DND-41 (cell line): ENCODE results near the gene CCDC138.

ENCODE experiments used
- ATAC-seq: fragments of 200-7000 bp; cut with Tn5 transposase; 3 replicates; pipeline ENCODE4 v1.9.1; 2021; ENCODE audit warnings: low read depth; ENCODE audit not compliant: insufficient read depth
- DNase-seq: peaks from one replicate; pipeline ENCODE4 v3.0.0-alpha.2; 2020
- H2AFZ ChIP-seq: 2 replicates; pipeline ENCODE4 v1.6.0; 2012; ENCODE audit warnings: low read depth, low read length
- H3K27ac ChIP-seq: 2 replicates; pipeline ENCODE4 v1.5.1; 2012; ENCODE audit warnings: low read length, inconsistent platforms
- H3K27me3 ChIP-seq: fragments of 200-600 bp; sonication (generic); 2 replicates; pipeline ENCODE4 v1.6.0; 2012; ENCODE audit warnings: low read length, mild to moderate bottlenecking, inconsistent platforms; ENCODE audit not compliant: insufficient read depth, poor library complexity
- H3K36me3 ChIP-seq: 2 replicates; pipeline ENCODE4 v1.5.1; 2012; ENCODE audit warnings: low read length, inconsistent platforms; ENCODE audit not compliant: insufficient read depth
- H3K4me1 ChIP-seq: 2 replicates; pipeline ENCODE4 v1.5.1; 2012; ENCODE audit warnings: mild to moderate bottlenecking, low read length; ENCODE audit not compliant: insufficient read depth
- H3K4me2 ChIP-seq: 2 replicates; pipeline ENCODE4 v1.6.0; 2012; ENCODE audit warnings: mild to moderate bottlenecking, moderate library complexity, low read length, inconsistent platforms; ENCODE audit not compliant: insufficient read depth
- H3K4me3 ChIP-seq, 2 experiments: fragments of 200-600 bp in 1 of 2; shearing (Covaris generic) in 1 of 2; 2 replicates each; pipeline ENCODE4 v1.5.1; 2012 to 2016; ENCODE audit warnings: inconsistent platforms in 2 of 2, low read length in 2 of 2, mild to moderate bottlenecking in 2 of 2, low read depth in 1 of 2, moderate library complexity in 1 of 2
- H3K79me2 ChIP-seq: 2 replicates; pipeline ENCODE4 v1.6.0; 2012; ENCODE audit warnings: low read length, inconsistent platforms; ENCODE audit not compliant: insufficient read depth
- H3K9ac ChIP-seq: 2 replicates; pipeline ENCODE4 v1.6.0; 2012; ENCODE audit warnings: low read depth, mild to moderate bottlenecking, inconsistent platforms, low read length, moderate library complexity
- H3K9me3 ChIP-seq: 2 replicates; pipeline ENCODE4 v1.5.1; 2012; ENCODE audit warnings: low read length, moderate library complexity, mild to moderate bottlenecking, inconsistent platforms; ENCODE audit not compliant: insufficient read depth, severe bottlenecking
- H4K20me1 ChIP-seq: 2 replicates; pipeline ENCODE4 v1.6.0; 2012; ENCODE audit warnings: low read length; ENCODE audit not compliant: insufficient read depth
- EZH2 ChIP-seq: IDR thresholded peaks from 3 replicates; pipeline ENCODE4 v1.6.1; 2012; ENCODE audit warnings: borderline replicate concordance, low read depth, mild to moderate bottlenecking, moderate library complexity, low read length, inconsistent platforms; ENCODE audit not compliant: severe bottlenecking
- TF ChIP-seq, protein P1 (sequence below): IDR thresholded peaks from 2 replicates; pipeline ENCODE4 v1.5.1; 2012; ENCODE audit warnings: borderline replicate concordance, low read length, moderate library complexity, mild to moderate bottlenecking; ENCODE audit not compliant: poor library complexity, severe bottlenecking; ENCODE audit errors: extremely low read depth

CCDC138 gene

DNA sequence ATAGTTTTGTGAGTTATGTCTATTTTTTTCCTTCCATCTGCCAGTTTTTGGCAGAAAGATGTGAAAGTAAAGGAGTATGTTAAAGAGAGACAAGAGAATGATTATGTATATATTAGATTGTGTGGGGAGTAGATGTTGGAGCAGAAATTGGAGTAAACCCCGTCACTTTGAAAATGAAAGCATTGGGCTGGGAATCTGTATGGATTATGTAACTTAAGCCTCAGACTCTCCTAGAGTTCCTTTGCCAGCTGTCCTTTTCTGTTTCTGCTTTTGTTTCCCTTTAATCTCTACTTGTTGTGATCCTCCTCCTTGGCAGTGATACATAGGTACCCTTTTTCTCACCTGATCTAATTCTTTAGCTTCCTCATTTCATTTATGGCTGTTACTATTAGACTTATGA lies 19.2 kb downstream of the CCDC138 start:
- H3K27ac ChIP-seq, result no peak overlapping the region
- peaks cover 80% of the 10 kb centered on the region for H3K79me2 ChIP-seq
- H3K4me3 ChIP-seq, result no peak overlapping the region
- peaks cover 20% of the 10 kb centered on the region for H3K9me3 ChIP-seq
- TF ChIP-seq EZH2, result no peak
- TF ChIP-seq, protein P1, sequence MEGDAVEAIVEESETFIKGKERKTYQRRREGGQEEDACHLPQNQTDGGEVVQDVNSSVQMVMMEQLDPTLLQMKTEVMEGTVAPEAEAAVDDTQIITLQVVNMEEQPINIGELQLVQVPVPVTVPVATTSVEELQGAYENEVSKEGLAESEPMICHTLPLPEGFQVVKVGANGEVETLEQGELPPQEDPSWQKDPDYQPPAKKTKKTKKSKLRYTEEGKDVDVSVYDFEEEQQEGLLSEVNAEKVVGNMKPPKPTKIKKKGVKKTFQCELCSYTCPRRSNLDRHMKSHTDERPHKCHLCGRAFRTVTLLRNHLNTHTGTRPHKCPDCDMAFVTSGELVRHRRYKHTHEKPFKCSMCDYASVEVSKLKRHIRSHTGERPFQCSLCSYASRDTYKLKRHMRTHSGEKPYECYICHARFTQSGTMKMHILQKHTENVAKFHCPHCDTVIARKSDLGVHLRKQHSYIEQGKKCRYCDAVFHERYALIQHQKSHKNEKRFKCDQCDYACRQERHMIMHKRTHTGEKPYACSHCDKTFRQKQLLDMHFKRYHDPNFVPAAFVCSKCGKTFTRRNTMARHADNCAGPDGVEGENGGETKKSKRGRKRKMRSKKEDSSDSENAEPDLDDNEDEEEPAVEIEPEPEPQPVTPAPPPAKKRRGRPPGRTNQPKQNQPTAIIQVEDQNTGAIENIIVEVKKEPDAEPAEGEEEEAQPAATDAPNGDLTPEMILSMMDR, result no peak
- H3K4me2 ChIP-seq, result no peak overlapping the region
- H3K4me1 ChIP-seq, result peaks cover 4% of the 10 kb centered on the region
- DNase-seq (no peak), ATAC-seq (0 out of 3 replicates have a peak, but pooled peaks have one; percentile 22)
- peaks cover 80% of the 10 kb centered on the region for H3K36me3 ChIP-seq
- H2AFZ ChIP-seq, result no peak overlapping the region
- no peak overlapping the region for H3K9ac ChIP-seq
- H3K27me3 ChIP-seq, result no peaks in the 10 kb centered on the region
- H4K20me1 ChIP-seq, result peaks cover 40% of the 10 kb centered on the region

DNA sequence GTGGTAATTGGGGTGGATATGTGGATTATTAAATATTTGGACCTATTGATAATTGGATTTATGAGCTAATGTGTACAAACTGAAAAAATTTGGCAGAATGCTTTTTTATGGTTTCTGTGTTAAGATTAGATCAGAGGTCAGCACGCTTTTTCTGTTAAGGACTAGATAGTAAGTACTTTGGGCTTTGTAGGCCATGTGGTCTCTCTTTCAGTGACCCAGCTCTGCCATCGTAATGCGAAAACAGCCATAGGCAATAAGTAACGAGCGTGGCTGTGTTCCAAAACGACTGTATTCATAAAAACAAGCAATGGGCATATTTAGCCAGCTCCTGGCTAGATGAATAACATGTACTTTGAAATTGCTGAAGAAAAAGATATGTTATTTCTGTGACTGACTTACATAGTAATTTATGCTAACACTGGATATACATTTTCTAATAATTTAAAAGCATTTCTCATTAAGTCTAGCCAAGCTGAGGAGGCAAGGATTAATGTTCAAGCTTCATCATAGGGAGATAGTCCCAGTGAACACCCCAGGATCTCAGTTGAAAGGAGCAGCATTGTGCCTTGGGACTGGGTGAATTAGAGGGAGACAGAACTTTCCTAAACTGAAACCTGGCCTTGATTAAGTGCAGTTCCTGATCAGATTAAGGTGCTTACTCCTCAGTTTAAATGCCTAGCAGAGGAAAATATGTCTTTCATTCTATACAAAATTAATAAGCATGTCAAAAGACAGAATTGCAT lies 20.0 kb downstream of the CCDC138 start:
- Histone ChIP-seq H3K4me3 (no peak overlapping the region), H4K20me1 (peaks cover 47% of the 10 kb centered on the region), H3K27me3 (no peaks in the 10 kb centered on the region), H3K27ac (no peak overlapping the region), H3K36me3 (peaks cover 87% of the 10 kb centered on the region), H3K4me1 (peaks cover 4% of the 10 kb centered on the region), H3K9me3 (peaks cover 20% of the 10 kb centered on the region), H3K79me2 (peaks cover 87% of the 10 kb centered on the region), H2AFZ (no peak overlapping the region), H3K4me2 (no peak overlapping the region), H3K9ac (no peak overlapping the region)
- DNase-seq, result no peak
- ATAC-seq, result no peak
- TF ChIP-seq EZH2, result no peak

DNA sequence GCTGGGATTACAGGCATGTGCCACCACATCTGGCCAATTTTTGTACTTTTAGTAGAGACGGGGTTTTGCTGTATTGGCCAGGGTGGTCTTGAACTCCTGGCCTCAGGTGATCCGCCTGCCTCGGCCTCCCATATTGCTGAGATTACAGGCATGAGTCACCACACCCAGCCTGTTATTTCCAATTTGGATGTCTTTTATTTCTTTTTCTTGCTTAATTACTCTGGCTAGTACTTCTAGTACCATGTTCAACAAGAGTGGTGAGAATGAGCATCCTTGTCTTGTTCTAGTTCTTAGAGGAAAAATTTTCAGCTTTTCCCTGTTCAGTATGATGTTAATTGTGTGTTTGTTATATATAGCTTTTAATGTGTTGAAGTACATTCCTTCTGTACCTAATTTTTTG lies 23.4 kb downstream of the CCDC138 start:
- peaks cover 39% of the 10 kb centered on the region for H4K20me1 ChIP-seq
- peaks cover 93% of the 10 kb centered on the region for H3K79me2 ChIP-seq
- peaks cover 96% of the 10 kb centered on the region for H3K36me3 ChIP-seq
- no peak for ATAC-seq
- H3K9me3 ChIP-seq, result peaks cover 20% of the 10 kb centered on the region
- no peak overlapping the region for H2AFZ ChIP-seq
- H3K27me3 ChIP-seq, result no peaks in the 10 kb centered on the region
- TF ChIP-seq EZH2, result no peak
- TF ChIP-seq, protein P1, result no peak
- no peak overlapping the region for H3K4me3 ChIP-seq
- H3K27ac ChIP-seq, result no peak overlapping the region
- no peak for DNase-seq
- no peak overlapping the region for H3K9ac ChIP-seq
- H3K4me1 ChIP-seq, result no peaks in the 10 kb centered on the region
- H3K4me2 ChIP-seq, result no peak overlapping the region
